Posterior cingulate gyrus (tissue), 11 donors: ENCODE measurements around the gene PLEKHG4.

Source experiments
- DNase-seq, 10 donors: peaks; one replicate each; pipeline versions ENCODE4 v3.0.0 to v3.0.0-alpha.2; 2020 to 2021; ENCODE audit warnings: mixed read lengths in 3 of 10
- intact Hi-C: fragments of 100-400 bp; cut with DNase I; formaldehyde crosslinking; loops from one replicate; pipeline ENCODE4 v1.15.1; 2023

PLEKHG4 gene

GRCh38 chr16:67279296-67280089, at the start of gene PLEKHG4:
PLEKHG4 (plus strand) TSS chr16:67279532; CDS start chr16:67280045, 513 bp downstream.
- intact Hi-C loops: loop anchor here (10.0 kb wide), 1 partner anchor 185 kb away; no protein-coding TSS in a partner anchor
- peak in 6 of 10 donors; percentile 12 to 75 (median 48) for DNase-seq

- peak in 1 of 10 donors; percentile 84 for DNase-seq
- intact Hi-C loops: no loop called here
Observed at GRCh38 chr16:67229906-67230808, 49.2 kb upstream of the PLEKHG4 start.

GRCh38 chr16:67230809-67231660, 48.3 kb upstream of the PLEKHG4 start:
- peak in 1 of 10 donors; percentile 64 for DNase-seq
- intact Hi-C loops: no loop called here

- DNase-seq: peak in 1 of 10 donors; percentile 27
- intact Hi-C loops: no loop called here
Observed at GRCh38 chr16:67233596-67233995, 45.7 kb upstream of the PLEKHG4 start.

- intact Hi-C loops: no loop called here
- DNase-seq: peak in 2 of 10 donors; percentile 60 to 69
Observed at GRCh38 chr16:67234180-67234597, 45.1 kb upstream of the PLEKHG4 start.

GRCh38 chr16:67235816-67236562, 43.3 kb upstream of the PLEKHG4 start:
- peak in 2 of 10 donors; percentile 54 to 69 for DNase-seq
- intact Hi-C loops: no loop called here

GRCh38 chr16:67236563-67237395, 42.6 kb upstream of the PLEKHG4 start:
- DNase-seq: peak in 4 of 10 donors; percentile 61 to 88 (median 84)
- intact Hi-C loops: no loop called here

- intact Hi-C loops: no loop called here
- DNase-seq: peak in 3 of 10 donors; percentile 55 to 79 (median 58)
Observed at GRCh38 chr16:67237396-67238277, 41.7 kb upstream of the PLEKHG4 start.

GRCh38 chr16:67238278-67238575, 41.1 kb upstream of the PLEKHG4 start:
- intact Hi-C loops: no loop called here
- peak in 1 of 10 donors; percentile 39 for DNase-seq

GRCh38 chr16:67238806-67239470, 40.4 kb upstream of the PLEKHG4 start:
- DNase-seq: peak in 3 of 10 donors; percentile 42 to 66 (median 50)
- intact Hi-C loops: no loop called here

GRCh38 chr16:67240506-67240905, 38.8 kb upstream of the PLEKHG4 start:
- intact Hi-C loops: no loop called here

GRCh38 chr16:67241008-67241900, 38.1 kb upstream of the PLEKHG4 start:
- intact Hi-C loops: no loop called here
- peak in 3 of 10 donors; percentile 70 to 77 (median 71) for DNase-seq

More at GRCh38 chr16:67240506-67240905, 38.8 kb upstream of the PLEKHG4 start:
- DNase-seq: peak in 3 of 10 donors; percentile 0 to 41 (median 36)

- DNase-seq: peak in 3 of 10 donors; percentile 24 to 73 (median 45)
- intact Hi-C loops: no loop called here
Observed at GRCh38 chr16:67242138-67242730, 37.1 kb upstream of the PLEKHG4 start.

GRCh38 chr16:67243481-67243880, 35.9 kb upstream of the PLEKHG4 start:
- intact Hi-C loops: no loop called here
- peak in 3 of 10 donors; percentile 45 to 70 (median 47) for DNase-seq

GRCh38 chr16:67244387-67245185, 34.7 kb upstream of the PLEKHG4 start:
- intact Hi-C loops: no loop called here
- peak in 6 of 10 donors; percentile 26 to 88 (median 54) for DNase-seq
